Measurements from ENCODE around the gene RPL37.

GRCh38 chr5:40871177-40871576 lies 36.2 kb upstream of the RPL37 start:
- TF ChIP-seq CTCF (IDR thresholded peaks at IDR 0.05) (no peak), POLR2A (IDR thresholded peaks at IDR 0.05) (no peak)

Data from tibial nerve (tissue), 3 donors.